B cell (primary cell): ENCODE data around the gene NLGN1.

Experiments
- CTCF ChIP-seq: fragments of 200-600 bp; IDR thresholded peaks from one replicate; pipeline ENCODE4 v1.8.0; 2022; ENCODE audit warnings: antibody characterized with exemption, mild to moderate bottlenecking
- EZH2 ChIP-seq: IDR thresholded peaks from 2 replicates; pipeline ENCODE4 v1.6.1; 2012; ENCODE audit warnings: borderline replicate concordance, low read depth, mild to moderate bottlenecking, moderate library complexity, low read length; ENCODE audit not compliant: insufficient read depth, poor library complexity, severe bottlenecking

- no peak for TF ChIP-seq CTCF
- TF ChIP-seq EZH2: no peak
These were observed 663.6 kb downstream of the NLGN1 start for GRCh38 chr3:174061162-174061561.
